Measurements from ENCODE around the gene PELI1. TPM values are rescaled to one million over a fixed set of nuclear protein-coding genes. Genes with fewer than 3 reads are reported as not detected.

Gene PELI1
- total RNA-seq, 3 donors from 2014 or later (not counting 1 experiment from before 2014, with no cell fraction given): 42.3 to 141 (median 65.0) TPM

DNA sequence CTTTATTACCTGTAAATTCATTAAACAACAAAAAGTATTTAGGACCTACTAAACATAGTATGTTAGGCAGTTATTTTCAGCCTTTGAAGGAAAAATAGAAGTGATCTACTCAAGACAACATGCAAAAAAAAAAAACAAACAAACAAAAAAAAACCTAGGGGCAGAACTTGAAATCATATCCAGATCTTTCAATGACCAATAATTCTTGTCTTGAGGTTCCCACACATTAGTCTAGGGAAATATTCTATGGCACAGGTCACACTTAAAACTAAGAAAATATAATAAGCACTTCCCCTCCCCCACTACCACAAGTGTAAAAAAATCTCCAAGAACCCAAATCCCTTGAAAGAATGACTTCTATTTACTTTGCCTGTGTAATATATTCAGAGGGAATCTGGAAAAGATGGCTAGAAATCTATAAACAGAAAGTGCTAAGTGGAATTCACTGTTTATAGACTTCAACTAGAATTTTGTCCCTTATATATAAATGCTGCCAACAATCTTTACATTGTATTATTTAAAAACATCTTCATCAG is 3.5 kb downstream of the PELI1 start:
- ATAC-seq (no peak), DNase-seq (no peak)
- Histone ChIP-seq H3K4me1 (ENCODE audit: control insufficient read depth, insufficient read depth, low read length) (peaks cover 3% of the 10 kb centered on the region), H3K27ac (ENCODE audit: low read length) (no peak overlapping the region), H3K9me3 (ENCODE audit: control insufficient read depth, insufficient read depth, low read length) (no peaks in the 10 kb centered on the region), H3K4me3 (ENCODE audit: low read length) (no peak overlapping the region), H3K36me3 (ENCODE audit: control insufficient read depth, insufficient read depth, low read length) (no peaks in the 10 kb centered on the region), H3K27me3 (ENCODE audit: control insufficient read depth, insufficient read depth, low read length) (no peaks in the 10 kb centered on the region)
- Mint-ChIP-seq H3K27me3 (ENCODE audit: low read depth in 2 of 2) (no peaks in the 10 kb centered on the region), H3K27ac (no peak overlapping the region), H3K4me3 (no peak overlapping the region), H3K4me1 (peaks cover 32 to 39% of the 10 kb centered on the region in 2 donors), H3K9me3 (no peaks in the 10 kb centered on the region), H3K36me3 (no peaks in the 10 kb centered on the region)
- intact Hi-C loops (cut with micrococcal nuclease): loop anchor here (5.0 kb wide), 1 partner anchor 123 kb away; the partner anchor contains the start of gene VPS54
- TF ChIP-seq, protein P1, sequence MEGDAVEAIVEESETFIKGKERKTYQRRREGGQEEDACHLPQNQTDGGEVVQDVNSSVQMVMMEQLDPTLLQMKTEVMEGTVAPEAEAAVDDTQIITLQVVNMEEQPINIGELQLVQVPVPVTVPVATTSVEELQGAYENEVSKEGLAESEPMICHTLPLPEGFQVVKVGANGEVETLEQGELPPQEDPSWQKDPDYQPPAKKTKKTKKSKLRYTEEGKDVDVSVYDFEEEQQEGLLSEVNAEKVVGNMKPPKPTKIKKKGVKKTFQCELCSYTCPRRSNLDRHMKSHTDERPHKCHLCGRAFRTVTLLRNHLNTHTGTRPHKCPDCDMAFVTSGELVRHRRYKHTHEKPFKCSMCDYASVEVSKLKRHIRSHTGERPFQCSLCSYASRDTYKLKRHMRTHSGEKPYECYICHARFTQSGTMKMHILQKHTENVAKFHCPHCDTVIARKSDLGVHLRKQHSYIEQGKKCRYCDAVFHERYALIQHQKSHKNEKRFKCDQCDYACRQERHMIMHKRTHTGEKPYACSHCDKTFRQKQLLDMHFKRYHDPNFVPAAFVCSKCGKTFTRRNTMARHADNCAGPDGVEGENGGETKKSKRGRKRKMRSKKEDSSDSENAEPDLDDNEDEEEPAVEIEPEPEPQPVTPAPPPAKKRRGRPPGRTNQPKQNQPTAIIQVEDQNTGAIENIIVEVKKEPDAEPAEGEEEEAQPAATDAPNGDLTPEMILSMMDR (IDR thresholded peaks at IDR 0.05): no peak

DNA sequence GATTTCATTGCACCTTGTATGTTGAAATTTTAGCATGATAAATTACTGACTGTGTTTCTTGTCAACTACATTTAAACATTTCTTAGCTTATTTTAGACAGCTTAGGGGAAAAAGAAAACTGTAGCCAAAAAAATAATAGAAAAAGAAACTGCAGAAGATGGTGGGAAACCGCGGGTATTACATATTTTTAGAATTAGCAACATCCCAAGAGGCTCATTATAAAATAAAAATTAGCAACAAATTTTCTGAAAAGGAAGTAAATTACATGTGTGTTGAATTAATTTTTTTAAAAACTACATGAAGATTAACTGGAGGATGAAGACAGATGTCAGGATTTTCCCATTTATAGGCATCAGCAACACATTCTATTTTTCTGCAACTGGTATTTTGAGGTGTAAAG is 4.3 kb downstream of the PELI1 start:
- Mint-ChIP-seq H3K4me1 (peaks cover 36 to 44% of the 10 kb centered on the region in 2 donors), H3K27ac (no peak overlapping the region), H3K4me3 (no peak overlapping the region), H3K36me3 (no peaks in the 10 kb centered on the region), H3K27me3 (ENCODE audit: low read depth in 2 of 2) (no peaks in the 10 kb centered on the region), H3K9me3 (no peaks in the 10 kb centered on the region)
- intact Hi-C loops (cut with micrococcal nuclease): loop anchor here (5.0 kb wide), 1 partner anchor 123 kb away; the partner anchor contains the start of gene VPS54
- WGBS (ENCODE audit: insufficient coverage): no CpG with 5 or more reads among the region's 2 CpGs
- H3K36me3 ChIP-seq (ENCODE audit: control insufficient read depth, insufficient read depth, low read length): no peaks in the 10 kb centered on the region
- TF ChIP-seq, protein P1 (IDR thresholded peaks at IDR 0.05): no peak
- ATAC-seq (no peak), DNase-seq (no peak)
- H3K27ac ChIP-seq (ENCODE audit: low read length): no peak overlapping the region
- no peaks in the 10 kb centered on the region for H3K27me3 ChIP-seq (ENCODE audit: control insufficient read depth, insufficient read depth, low read length)
- no peaks in the 10 kb centered on the region for H3K9me3 ChIP-seq (ENCODE audit: control insufficient read depth, insufficient read depth, low read length)
- no peak overlapping the region for H3K4me3 ChIP-seq (ENCODE audit: low read length)
- H3K4me1 ChIP-seq (ENCODE audit: control insufficient read depth, insufficient read depth, low read length): peaks cover 3% of the 10 kb centered on the region

DNA sequence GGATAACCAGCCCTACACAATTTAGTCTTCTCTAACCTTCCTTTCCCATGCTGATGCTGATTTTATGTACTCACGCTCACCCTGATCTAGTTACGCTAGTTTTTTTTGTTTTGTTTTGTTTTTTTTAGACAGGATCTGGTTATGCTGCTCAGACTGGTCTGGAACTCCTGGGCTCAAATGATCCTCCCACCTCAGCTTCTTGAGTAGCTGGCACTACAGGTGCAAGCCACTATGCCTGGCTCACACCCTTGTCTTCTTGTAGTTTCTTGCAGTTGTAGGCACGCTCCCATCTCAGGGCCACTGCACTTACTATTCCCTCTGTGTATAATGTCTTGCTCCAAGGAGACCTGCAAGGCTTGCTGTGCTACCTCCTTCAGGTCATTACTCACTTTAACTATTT is 6.2 kb downstream of the PELI1 start:
- Histone ChIP-seq H3K27ac (ENCODE audit: low read length) (no peak overlapping the region), H3K4me1 (ENCODE audit: control insufficient read depth, insufficient read depth, low read length) (no peaks in the 10 kb centered on the region), H3K36me3 (ENCODE audit: control insufficient read depth, insufficient read depth, low read length) (no peaks in the 10 kb centered on the region), H3K9me3 (ENCODE audit: control insufficient read depth, insufficient read depth, low read length) (no peaks in the 10 kb centered on the region), H3K27me3 (ENCODE audit: control insufficient read depth, insufficient read depth, low read length) (no peaks in the 10 kb centered on the region), H3K4me3 (ENCODE audit: low read length) (no peak overlapping the region)
- no peak for DNase-seq
- no peak for ATAC-seq
- Mint-ChIP-seq H3K9me3 (no peaks in the 10 kb centered on the region), H3K27ac (no peak overlapping the region), H3K36me3 (no peaks in the 10 kb centered on the region), H3K4me3 (no peak overlapping the region), H3K4me1 (peaks cover 31 to 36% of the 10 kb centered on the region in 2 donors), H3K27me3 (ENCODE audit: low read depth in 2 of 2) (no peaks in the 10 kb centered on the region)
- WGBS (ENCODE audit: insufficient coverage): 91% methylated on average over 3 of the region's 3 CpGs
- intact Hi-C loops (cut with micrococcal nuclease): no loop called here
- TF ChIP-seq, protein P1 (IDR thresholded peaks at IDR 0.05): no peak

DNA sequence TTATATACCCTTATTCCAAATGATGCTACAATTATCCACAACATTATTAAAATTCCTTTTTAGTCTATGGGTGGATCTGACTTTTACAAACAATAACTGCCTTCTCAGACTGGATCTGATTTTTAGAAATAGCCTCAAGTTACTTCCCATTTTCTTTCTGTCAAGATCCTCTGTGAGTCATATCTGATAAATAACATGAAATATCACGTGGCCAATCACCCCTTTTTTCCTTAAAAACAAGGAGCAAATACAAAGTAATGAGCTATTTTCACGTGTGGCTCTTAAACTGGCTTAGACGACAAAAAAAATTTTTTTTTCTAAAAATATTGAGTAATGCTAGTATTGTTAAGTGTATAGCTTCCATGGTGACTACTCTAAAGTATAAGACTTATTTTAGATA is 6.7 kb downstream of the PELI1 start:
- no peaks in the 10 kb centered on the region for H3K4me1 ChIP-seq (ENCODE audit: control insufficient read depth, insufficient read depth, low read length)
- H3K36me3 Mint-ChIP-seq: no peaks in the 10 kb centered on the region
- H3K4me3 ChIP-seq (ENCODE audit: low read length): no peak overlapping the region
- intact Hi-C loops (cut with micrococcal nuclease): no loop called here
- H3K9me3 ChIP-seq (ENCODE audit: control insufficient read depth, insufficient read depth, low read length): no peaks in the 10 kb centered on the region
- H3K4me1 Mint-ChIP-seq: peaks cover 28 to 34% of the 10 kb centered on the region in 2 donors
- H3K27ac Mint-ChIP-seq: no peak overlapping the region
- H3K9me3 Mint-ChIP-seq: no peaks in the 10 kb centered on the region
- no peak for ATAC-seq
- H3K4me3 Mint-ChIP-seq: no peak overlapping the region
- H3K27ac ChIP-seq (ENCODE audit: low read length): no peak overlapping the region
- TF ChIP-seq, protein P1 (IDR thresholded peaks at IDR 0.05): no peak
- H3K27me3 Mint-ChIP-seq (ENCODE audit: low read depth in 2 of 2): no peaks in the 10 kb centered on the region
- no peaks in the 10 kb centered on the region for H3K36me3 ChIP-seq (ENCODE audit: control insufficient read depth, insufficient read depth, low read length)
- no peak for DNase-seq
- WGBS (ENCODE audit: insufficient coverage): 50% methylated on average over 1 of the region's 3 CpGs
- H3K27me3 ChIP-seq (ENCODE audit: control insufficient read depth, insufficient read depth, low read length): no peaks in the 10 kb centered on the region
